ENCODE results near the gene KLHDC10. TPM values are rescaled to one million over a fixed set of nuclear protein-coding genes. Genes with fewer than 3 reads are reported as not detected.

KLHDC10 gene
- total RNA-seq, 1 experiment from 2014 or later = 37.5 TPM

- no peak for TF ChIP-seq EZH2 (IDR thresholded peaks at IDR 0.05; ENCODE audit: borderline replicate concordance, low read depth, low read length, poor library complexity, severe bottlenecking)
- TF ChIP-seq CTCF (conservative IDR thresholded peaks at IDR 0.05; ENCODE audit: low read depth, low read length) = no peak
- ChIA-PET POLR2A (ENCODE audit: low non-redundant PET) (no interaction called here), CTCF (no interaction called here)
- intact Hi-C loops (cut with micrococcal nuclease; ENCODE audit: unreplicated experiment) = no loop called here
- H3K27me3 ChIP-seq (replicated peaks; ENCODE audit: insufficient read depth, low read depth, low read length, poor library complexity) = no peaks in the 10 kb centered on the region
- H3K4me1 ChIP-seq (ENCODE audit: insufficient read depth, low read length, poor library complexity, severe bottlenecking) = peaks cover 13% of the 10 kb centered on the region
- no peak overlapping the region for H3K4me3 ChIP-seq (ENCODE audit: low read depth, low read length, poor library complexity, severe bottlenecking)
- peaks cover 25% of the 10 kb centered on the region for H3K36me3 ChIP-seq (ENCODE audit: insufficient read depth, low read length, poor library complexity, severe bottlenecking)
- BruUV-seq (replicated peaks) = no TSS peak
- H3K9me3 ChIP-seq (ENCODE audit: low read depth, low read length, poor library complexity, severe bottlenecking) = no peaks in the 10 kb centered on the region
- DNase-seq (ENCODE audit: low spot score) = no peak
- no peak overlapping the region for H3K27ac ChIP-seq (ENCODE audit: low read depth, low read length, poor library complexity, severe bottlenecking)
Observed at GRCh38 chr7:130129011-130129411, 58.7 kb downstream of the KLHDC10 start.

- ChIA-PET POLR2A (ENCODE audit: low non-redundant PET) (no interaction called here), CTCF (no interaction called here)
- TF ChIP-seq CTCF (conservative IDR thresholded peaks at IDR 0.05; ENCODE audit: low read depth, low read length) (no peak), EZH2 (IDR thresholded peaks at IDR 0.05; ENCODE audit: borderline replicate concordance, low read depth, low read length, poor library complexity, severe bottlenecking) (no peak)
- Histone ChIP-seq H3K4me1 (ENCODE audit: insufficient read depth, low read length, poor library complexity, severe bottlenecking) (peaks cover 13% of the 10 kb centered on the region), H3K4me3 (ENCODE audit: low read depth, low read length, poor library complexity, severe bottlenecking) (no peak overlapping the region), H3K27me3 (replicated peaks; ENCODE audit: insufficient read depth, low read depth, low read length, poor library complexity) (no peaks in the 10 kb centered on the region), H3K36me3 (ENCODE audit: insufficient read depth, low read length, poor library complexity, severe bottlenecking) (peaks cover 9% of the 10 kb centered on the region), H3K9me3 (ENCODE audit: low read depth, low read length, poor library complexity, severe bottlenecking) (no peaks in the 10 kb centered on the region), H3K27ac (ENCODE audit: low read depth, low read length, poor library complexity, severe bottlenecking) (no peak overlapping the region)
- DNase-seq (ENCODE audit: low spot score) = no peak
- intact Hi-C loops (cut with micrococcal nuclease; ENCODE audit: unreplicated experiment) = no loop called here
- no TSS peak for BruUV-seq (replicated peaks)
Observed at GRCh38 chr7:130131191-130131834, 61.0 kb downstream of the KLHDC10 start.

- Histone ChIP-seq H3K4me3 (ENCODE audit: low read depth, low read length, poor library complexity, severe bottlenecking) (no peak overlapping the region), H3K4me1 (ENCODE audit: insufficient read depth, low read length, poor library complexity, severe bottlenecking) (peaks cover 12% of the 10 kb centered on the region), H3K9me3 (ENCODE audit: low read depth, low read length, poor library complexity, severe bottlenecking) (no peaks in the 10 kb centered on the region), H3K36me3 (ENCODE audit: insufficient read depth, low read length, poor library complexity, severe bottlenecking) (peaks cover 9% of the 10 kb centered on the region), H3K27ac (ENCODE audit: low read depth, low read length, poor library complexity, severe bottlenecking) (no peak overlapping the region), H3K27me3 (replicated peaks; ENCODE audit: insufficient read depth, low read depth, low read length, poor library complexity) (no peaks in the 10 kb centered on the region)
- no TSS peak for BruUV-seq (replicated peaks)
- CTCF ChIA-PET = no interaction called here
- DNase-seq (ENCODE audit: low spot score) = no peak
- intact Hi-C loops (cut with micrococcal nuclease; ENCODE audit: unreplicated experiment) = no loop called here
- POLR2A ChIA-PET (ENCODE audit: low non-redundant PET) = no interaction called here
- no peak for TF ChIP-seq CTCF (conservative IDR thresholded peaks at IDR 0.05; ENCODE audit: low read depth, low read length)
Observed at GRCh38 chr7:130131964-130132875, 61.9 kb downstream of the KLHDC10 start.
